ENCODE data around the gene PHTF1.
"Not testable (repeated sequence)": the region's sequence is repeated elsewhere in the genome, so short reads cannot be mapped to it uniquely, and the experiment has no call there.

PHTF1 gene

DNA sequence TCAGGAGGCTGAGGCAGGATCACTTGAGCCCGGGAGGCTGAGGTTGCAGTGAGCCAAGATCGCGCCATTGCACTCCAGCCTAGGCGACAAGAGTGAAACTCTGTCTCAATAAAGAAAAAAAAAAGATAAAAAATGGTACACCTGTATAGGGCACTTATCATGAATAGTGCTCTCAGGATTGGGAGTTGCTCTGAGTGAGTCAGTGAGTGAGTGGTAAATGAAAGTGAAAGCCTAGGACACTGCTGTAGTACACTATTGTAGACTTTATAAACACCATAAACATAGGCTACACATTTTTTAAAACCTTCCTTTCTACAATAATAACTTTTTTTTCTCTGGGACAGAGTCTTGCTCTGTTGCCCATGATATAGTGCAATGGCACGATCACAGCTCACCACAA lies 16.8 kb downstream of the PHTF1 start:
- Histone ChIP-seq H3K27ac (no peak overlapping the region), H3K4me1 (no peaks in the 10 kb centered on the region), H3K27me3 (no peaks in the 10 kb centered on the region), H3K4me3 (no peak overlapping the region), H3K4me2 (no peak overlapping the region), H3K36me3 (peaks cover 36% of the 10 kb centered on the region), H4K20me1 (no peaks in the 10 kb centered on the region), H3K9ac (no peak overlapping the region), H3K9me3 (no peaks in the 10 kb centered on the region)
- TF ChIP-seq Cebpa-rat (IDR thresholded peaks at IDR 0.05): no peak

DNA sequence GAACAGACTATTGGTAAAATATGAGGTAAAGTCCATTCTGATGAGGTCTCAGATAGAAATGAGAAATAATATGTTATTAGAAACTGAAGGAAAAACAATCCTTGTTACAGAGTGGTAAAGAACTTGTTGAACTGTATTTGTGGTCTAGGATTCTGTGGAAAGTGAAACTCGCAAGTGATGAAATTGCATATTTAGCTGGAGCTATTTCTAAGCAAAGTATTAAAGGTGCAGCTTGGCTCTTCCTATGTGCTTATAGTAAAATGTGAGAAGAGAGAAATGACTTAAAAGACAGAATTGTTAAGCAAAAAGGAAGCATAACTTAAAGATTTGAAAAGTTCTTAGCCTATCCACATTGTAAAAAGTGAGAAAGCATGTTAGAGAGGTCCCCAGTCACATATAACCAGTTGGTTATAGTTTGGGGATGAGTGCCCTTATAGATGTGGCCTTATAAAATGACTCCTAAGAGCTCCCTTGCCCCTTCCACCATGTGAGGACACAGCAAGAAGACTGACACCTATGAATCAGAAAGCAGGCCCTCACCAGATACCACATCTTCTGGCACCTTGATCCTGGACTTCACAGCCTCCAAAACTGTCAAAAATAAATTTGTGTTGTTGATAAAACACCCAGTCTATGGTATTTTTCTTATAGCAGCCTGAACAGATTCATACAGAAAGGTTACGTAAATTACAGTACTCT lies 24.8 kb downstream of the PHTF1 start:
- no peak for TF ChIP-seq Cebpa-rat (IDR thresholded peaks at IDR 0.05)
- H3K27ac ChIP-seq: no peak overlapping the region
- no peaks in the 10 kb centered on the region for H3K9me3 ChIP-seq
- no peak overlapping the region for H3K4me3 ChIP-seq
- no peaks in the 10 kb centered on the region for H3K4me1 ChIP-seq
- no peaks in the 10 kb centered on the region for H3K27me3 ChIP-seq
- peaks cover 54% of the 10 kb centered on the region for H3K36me3 ChIP-seq
- no peaks in the 10 kb centered on the region for H4K20me1 ChIP-seq
- no peak overlapping the region for H3K9ac ChIP-seq
- H3K4me2 ChIP-seq: no peak overlapping the region

DNA sequence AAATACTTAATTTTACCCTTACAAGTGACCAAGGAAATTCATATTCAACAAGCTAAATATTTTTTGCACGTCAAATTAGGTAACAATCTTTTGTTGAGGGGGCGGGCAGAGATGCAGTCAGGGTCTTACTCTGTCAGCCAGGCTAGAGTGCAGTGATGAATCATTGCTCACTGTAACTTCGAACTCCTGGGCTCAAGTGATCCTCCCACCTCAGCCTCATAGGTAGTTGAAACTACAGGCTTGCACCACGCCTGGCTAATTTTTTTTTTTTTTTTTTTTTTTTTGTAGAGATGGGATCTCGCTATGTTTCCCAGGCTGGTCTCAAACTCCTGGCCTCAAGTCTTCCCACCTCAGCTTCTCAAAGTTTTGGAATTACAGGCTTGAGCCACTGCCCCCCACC lies 26.5 kb downstream of the PHTF1 start:
- TF ChIP-seq Cebpa-rat (IDR thresholded peaks at IDR 0.05): no peak
- H3K27me3 ChIP-seq: no peaks in the 10 kb centered on the region
- peaks cover 57% of the 10 kb centered on the region for H3K36me3 ChIP-seq
- no peaks in the 10 kb centered on the region for H4K20me1 ChIP-seq
- no peak overlapping the region for H3K27ac ChIP-seq
- H3K9me3 ChIP-seq: no peaks in the 10 kb centered on the region
- no peak overlapping the region for H3K4me3 ChIP-seq
- H3K4me1 ChIP-seq: no peaks in the 10 kb centered on the region
- no peak overlapping the region for H3K4me2 ChIP-seq
- no peak overlapping the region for H3K9ac ChIP-seq

DNA sequence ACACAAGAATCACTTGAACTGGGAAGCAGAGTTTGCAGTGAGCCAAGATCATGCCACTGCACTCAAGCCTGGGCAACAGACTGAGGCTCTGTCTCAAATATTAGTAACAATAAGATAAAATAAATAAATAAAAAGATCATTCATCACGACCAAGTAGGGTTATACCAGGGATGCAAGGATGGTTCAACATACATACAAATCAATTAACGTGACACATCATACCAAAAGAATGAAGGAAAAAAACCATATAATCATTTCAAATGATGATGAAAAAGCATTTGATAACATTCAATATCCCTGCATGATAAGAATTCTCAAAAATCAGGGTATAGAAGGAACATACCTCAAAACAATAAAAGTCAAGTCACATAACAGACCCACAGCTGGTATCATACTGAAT lies 38.3 kb downstream of the PHTF1 start:
- H3K4me2 ChIP-seq: no peak overlapping the region
- no peak overlapping the region for H3K27ac ChIP-seq
- H3K9ac ChIP-seq: no peak overlapping the region
- H3K27me3 ChIP-seq: no peaks in the 10 kb centered on the region
- H3K4me3 ChIP-seq: no peak overlapping the region
- no peaks in the 10 kb centered on the region for H3K4me1 ChIP-seq
- H3K9me3 ChIP-seq: peaks cover 52% of the 10 kb centered on the region
- no peak for TF ChIP-seq Cebpa-rat (IDR thresholded peaks at IDR 0.05)
- H3K36me3 ChIP-seq: peaks cover 83% of the 10 kb centered on the region
- H4K20me1 ChIP-seq: no peaks in the 10 kb centered on the region

DNA sequence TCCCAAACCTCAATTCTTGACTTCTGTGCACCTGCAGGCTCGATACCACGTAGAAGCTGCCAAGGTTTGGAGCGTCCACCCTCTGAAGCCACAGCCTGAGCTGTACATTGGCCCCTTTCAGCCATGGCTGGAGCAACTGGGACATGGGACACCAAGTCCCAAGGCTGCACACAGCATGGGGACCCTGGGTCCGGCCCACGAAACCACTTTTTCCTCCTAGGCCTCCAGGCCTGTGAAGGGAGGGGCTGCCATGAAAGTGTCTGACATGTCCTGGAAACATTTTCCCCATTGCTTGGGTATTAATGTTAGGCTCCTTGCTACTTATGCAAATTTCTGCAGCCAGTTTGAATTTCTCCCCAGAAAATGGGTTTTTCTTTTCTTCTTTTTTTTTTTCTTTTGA lies 40.7 kb downstream of the PHTF1 start:
- not testable (repeated sequence) for H3K27me3 ChIP-seq, H3K4me3 ChIP-seq
- peaks cover 88% of the 10 kb centered on the region for H3K36me3 ChIP-seq

DNA sequence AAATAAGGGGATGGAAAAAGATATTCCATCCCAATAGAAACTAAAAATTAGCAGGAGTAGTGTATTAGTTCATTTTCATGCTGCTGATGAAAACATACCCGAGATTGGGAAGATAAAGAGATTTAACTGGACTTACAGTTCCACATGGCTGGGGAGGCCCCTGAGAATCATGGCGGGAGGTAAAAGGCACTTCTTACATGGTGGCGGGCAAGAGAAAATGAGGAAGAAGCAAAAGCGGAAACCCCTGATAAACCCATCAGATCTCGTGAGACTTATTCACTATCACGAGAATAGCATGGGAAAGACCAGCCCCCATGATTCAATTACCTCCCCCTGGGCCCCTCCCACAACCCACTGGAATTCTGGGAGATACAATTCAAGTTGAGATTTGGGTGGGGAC lies 41.8 kb downstream of the PHTF1 start:
- H3K4me1 ChIP-seq, H3K27me3 ChIP-seq, H4K20me1 ChIP-seq, H3K9ac ChIP-seq, H3K27ac ChIP-seq, H3K4me3 ChIP-seq, H3K4me2 ChIP-seq: not testable (repeated sequence)
- peaks cover 82% of the 10 kb centered on the region for H3K36me3 ChIP-seq
- peaks cover 52% of the 10 kb centered on the region for H3K9me3 ChIP-seq

More for the DNA sequence above, 40.7 kb downstream of the PHTF1 start:
- H3K4me1 ChIP-seq, H4K20me1 ChIP-seq, H3K4me2 ChIP-seq, H3K9ac ChIP-seq, H3K27ac ChIP-seq: not testable (repeated sequence)
- H3K9me3 ChIP-seq: peaks cover 52% of the 10 kb centered on the region

DNA sequence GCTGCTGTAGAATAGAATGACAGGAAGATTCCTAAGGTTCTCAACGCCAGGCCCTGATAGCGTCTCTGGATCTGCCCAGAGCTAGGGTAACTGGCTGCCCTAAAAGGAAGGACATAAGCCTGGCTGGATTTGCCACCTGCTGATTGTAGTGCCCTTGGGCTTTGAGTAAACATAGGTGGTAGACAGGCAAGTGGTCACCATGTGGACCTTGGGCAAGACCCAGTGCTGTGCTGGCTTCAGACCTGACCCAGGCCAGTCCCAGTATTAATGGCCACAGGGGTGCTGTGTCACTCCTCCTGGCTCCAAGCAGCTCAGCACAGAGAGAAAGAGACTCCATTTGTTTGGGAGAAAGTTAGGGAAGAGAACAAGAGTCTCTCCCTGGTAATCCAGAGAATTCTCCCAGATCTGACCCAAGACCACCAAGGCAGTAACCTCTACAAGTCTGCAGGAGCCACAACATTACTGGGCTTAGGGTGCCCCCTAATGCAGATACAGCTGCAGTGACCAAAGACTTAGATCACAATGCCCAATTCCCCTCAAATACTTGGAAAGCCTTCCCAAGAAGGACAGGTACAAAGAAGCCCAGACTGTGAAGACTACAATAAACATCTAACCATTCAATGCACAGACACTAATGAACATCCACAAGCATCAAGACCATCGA lies 44.5 kb downstream of the PHTF1 start:
- no peaks in the 10 kb centered on the region for H3K4me1 ChIP-seq
- no peak overlapping the region for H3K9ac ChIP-seq
- no peak overlapping the region for H3K27ac ChIP-seq
- no peak overlapping the region for H3K4me3 ChIP-seq
- TF ChIP-seq Cebpa-rat (IDR thresholded peaks at IDR 0.05): no peak
- H3K27me3 ChIP-seq: no peaks in the 10 kb centered on the region
- no peaks in the 10 kb centered on the region for H4K20me1 ChIP-seq
- H3K9me3 ChIP-seq: peaks cover 26% of the 10 kb centered on the region
- H3K36me3 ChIP-seq: peaks cover 76% of the 10 kb centered on the region
- H3K4me2 ChIP-seq: no peak overlapping the region

DNA sequence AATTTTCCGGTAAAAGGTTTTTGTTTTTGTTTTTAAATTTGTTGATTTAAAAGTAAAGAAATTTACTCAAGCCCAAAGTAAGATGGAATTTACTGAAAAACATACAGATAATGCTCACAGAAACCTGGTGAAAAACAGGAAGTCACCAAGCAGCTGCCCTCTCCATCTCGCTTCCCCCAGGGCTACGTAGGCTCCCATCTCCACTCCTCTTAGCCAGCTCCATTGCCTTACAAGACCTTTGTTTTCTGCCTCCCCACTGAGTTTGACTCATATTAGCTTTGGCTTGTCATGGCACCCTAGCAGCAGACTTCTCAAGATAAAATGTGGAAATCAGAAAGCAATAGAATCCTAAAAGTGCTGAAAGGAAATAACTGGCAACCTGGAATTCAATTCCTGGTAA lies 57.9 kb downstream of the PHTF1 start:
- peaks cover 35% of the 10 kb centered on the region for H3K36me3 ChIP-seq
- no peak for TF ChIP-seq Cebpa-rat (IDR thresholded peaks at IDR 0.05)
- H4K20me1 ChIP-seq: no peaks in the 10 kb centered on the region
- H3K4me3 ChIP-seq: no peak overlapping the region
- no peaks in the 10 kb centered on the region for H3K4me1 ChIP-seq
- no peaks in the 10 kb centered on the region for H3K27me3 ChIP-seq
- no peak overlapping the region for H3K4me2 ChIP-seq
- H3K9me3 ChIP-seq: peaks cover under 1% of the 10 kb centered on the region; the same call in 1 of the 2 replicates
- no peak overlapping the region for H3K9ac ChIP-seq
- H3K27ac ChIP-seq: no peak overlapping the region

DNA sequence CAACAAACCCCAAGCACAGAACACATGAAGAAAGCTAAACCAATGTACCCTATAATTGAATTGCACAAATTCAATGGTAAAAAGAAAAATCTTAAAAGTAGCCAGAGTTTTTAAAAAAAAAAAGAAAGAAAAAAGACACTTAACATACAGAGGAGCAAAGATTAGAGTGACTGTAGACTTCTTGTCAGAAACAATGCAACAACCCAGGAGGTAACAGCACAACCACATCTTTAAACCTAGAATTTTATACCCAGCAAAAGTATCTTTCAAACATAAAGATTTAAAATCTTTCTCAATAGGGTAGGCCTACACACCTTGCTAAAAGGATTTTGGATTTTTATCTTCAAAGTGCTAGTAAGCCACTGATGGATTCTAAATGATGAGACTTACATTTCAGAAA lies 64.4 kb downstream of the PHTF1 start:
- H3K27ac ChIP-seq: no peak overlapping the region
- no peak overlapping the region; the same call in 1 of the 2 replicates for H3K4me3 ChIP-seq
- peaks cover 64% of the 10 kb centered on the region for H3K36me3 ChIP-seq
- no peaks in the 10 kb centered on the region for H4K20me1 ChIP-seq
- H3K9ac ChIP-seq: no peak overlapping the region
- H3K27me3 ChIP-seq: no peaks in the 10 kb centered on the region
- H3K4me2 ChIP-seq: no peak overlapping the region
- peaks cover 38% of the 10 kb centered on the region for H3K9me3 ChIP-seq
- no peak for TF ChIP-seq Cebpa-rat (IDR thresholded peaks at IDR 0.05)
- no peaks in the 10 kb centered on the region for H3K4me1 ChIP-seq

DNA sequence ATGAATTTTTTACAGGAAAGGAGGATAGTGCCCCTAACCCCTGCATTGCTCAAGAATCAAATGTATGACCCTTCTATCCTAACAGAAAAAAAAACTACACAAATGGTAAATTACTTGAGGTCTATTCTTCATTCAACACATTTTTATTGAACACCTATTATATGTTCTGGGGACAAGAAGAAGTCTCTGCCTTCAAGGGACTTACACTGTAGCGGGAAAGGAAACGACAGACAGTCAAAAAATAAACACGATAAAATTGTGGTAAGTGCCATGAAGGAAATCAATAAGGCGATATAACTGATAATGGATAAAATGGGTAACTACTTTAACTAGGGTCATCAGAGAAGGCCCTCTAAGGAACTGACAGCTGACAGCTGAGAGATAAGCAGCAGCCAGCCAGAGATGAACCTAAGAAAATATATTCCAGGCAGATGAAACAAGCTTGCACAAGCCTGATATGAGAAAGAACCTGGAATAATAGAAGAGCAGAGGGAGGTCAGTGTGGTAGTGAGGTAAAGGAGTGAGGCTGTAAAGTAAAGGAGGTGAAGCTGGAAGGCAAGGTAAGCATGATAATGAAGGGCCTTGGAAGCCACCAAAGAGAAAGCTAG lies 66.4 kb downstream of the PHTF1 start:
- no peaks in the 10 kb centered on the region for H3K4me1 ChIP-seq
- TF ChIP-seq Cebpa-rat (IDR thresholded peaks at IDR 0.05): no peak
- no peaks in the 10 kb centered on the region for H4K20me1 ChIP-seq
- no peaks in the 10 kb centered on the region for H3K27me3 ChIP-seq
- H3K9me3 ChIP-seq: peaks cover 38% of the 10 kb centered on the region
- no peak overlapping the region for H3K9ac ChIP-seq
- no peak overlapping the region for H3K4me3 ChIP-seq
- H3K4me2 ChIP-seq: no peak overlapping the region
- H3K36me3 ChIP-seq: peaks cover 59% of the 10 kb centered on the region
- no peak overlapping the region for H3K27ac ChIP-seq

All from BLaER1 (cell line).